Measurements from ENCODE around the gene EFHB. TPM values are rescaled to one million over a fixed set of nuclear protein-coding genes. Genes with fewer than 3 reads are reported as not detected.

The EFHB gene
- under 1 TPM in 2 of 4 donors, not detected in 2; 0.67 to 0.76 TPM for total RNA-seq

GRCh38 chr3:19934098-19934566 is at the start of gene EFHB:
Gene EFHB, minus strand, starts transcription at chr3:19934217. Its CDS starts 199 bp downstream, at chr3:19934018.
- H3K4me3 ChIP-seq, result no peak within 1 kb of the TSS
- H3K4me1 ChIP-seq, result no peaks in the 10 kb centered on the region
- no peak for DNase-seq
- intact Hi-C loops (cut with DNase I), result no loop called here
- no peaks in the 10 kb centered on the region for H3K36me3 ChIP-seq
- TF ChIP-seq CTCF (IDR thresholded peaks at IDR 0.05), result no peak
- TF ChIP-seq POLR2A (IDR thresholded peaks at IDR 0.05), result no peak
- no peaks in the 10 kb centered on the region for H3K9me3 ChIP-seq
- H3K27ac ChIP-seq, result no peak within 1 kb of the TSS
- peaks cover 0 to 8% (median 0%) of the 10 kb centered on the region in 4 donors for H3K27me3 ChIP-seq
- WGBS, 2 donors, result 37 to 39% methylated on average over 5 of the region's 5 CpGs

- H3K4me3 ChIP-seq, result no peak overlapping the region
- TF ChIP-seq CTCF (IDR thresholded peaks at IDR 0.05) (no peak), POLR2A (IDR thresholded peaks at IDR 0.05) (no peak)
- peaks cover 2 to 51% (median 18%) of the 10 kb centered on the region in 3 donors for H3K36me3 ChIP-seq
- peaks cover 0 to 14% (median 9%) of the 10 kb centered on the region in 3 donors for H3K4me1 ChIP-seq
- H3K9me3 ChIP-seq, result no peaks in the 10 kb centered on the region
- H3K27me3 ChIP-seq, result no peaks in the 10 kb centered on the region
- intact Hi-C loops (cut with DNase I), result no loop called here
- no peak overlapping the region for H3K27ac ChIP-seq
- 33 to 50% methylated on average over 3 of the region's 3 CpGs for WGBS, 2 donors
- no peak for DNase-seq
These were observed 38.0 kb upstream of the EFHB start for GRCh38 chr3:19972054-19972453.

GRCh38 chr3:19970327-19970726 is 36.3 kb upstream of the EFHB start:
- H3K27ac ChIP-seq, result no peak overlapping the region
- 74 to 90% methylated on average over 8 of the region's 8 CpGs for WGBS, 2 donors
- H3K4me3 ChIP-seq, result no peak overlapping the region
- DNase-seq, result no peak
- no peaks in the 10 kb centered on the region for H3K27me3 ChIP-seq
- no peaks in the 10 kb centered on the region for H3K9me3 ChIP-seq
- peaks cover 0 to 22% (median 9%) of the 10 kb centered on the region in 3 donors for H3K4me1 ChIP-seq
- H3K36me3 ChIP-seq, result peaks cover 0 to 33% (median 8%) of the 10 kb centered on the region in 3 donors
- no peak for TF ChIP-seq CTCF (IDR thresholded peaks at IDR 0.05)
- no peak for TF ChIP-seq POLR2A (IDR thresholded peaks at IDR 0.05)
- intact Hi-C loops (cut with DNase I), result no loop called here

GRCh38 chr3:19967812-19968211 is 33.8 kb upstream of the EFHB start:
- H3K27me3 ChIP-seq, result no peaks in the 10 kb centered on the region
- 83 to 85% methylated on average over 4 of the region's 4 CpGs for WGBS, 2 donors
- no peak for DNase-seq
- TF ChIP-seq CTCF (IDR thresholded peaks at IDR 0.05) (no peak), POLR2A (IDR thresholded peaks at IDR 0.05) (no peak)
- H3K4me3 ChIP-seq, result no peak overlapping the region
- H3K4me1 ChIP-seq, result peaks cover 0 to 31% (median 9%) of the 10 kb centered on the region in 3 donors
- no peak overlapping the region for H3K27ac ChIP-seq
- intact Hi-C loops (cut with DNase I), result no loop called here
- peaks cover 0 to 18% (median 0%) of the 10 kb centered on the region in 3 donors for H3K36me3 ChIP-seq
- no peaks in the 10 kb centered on the region for H3K9me3 ChIP-seq

GRCh38 chr3:19967208-19967607 is 33.2 kb upstream of the EFHB start:
- WGBS, 2 donors, result 80 to 90% methylated on average over 6 of the region's 6 CpGs
- intact Hi-C loops (cut with DNase I), result no loop called here
- H3K36me3 ChIP-seq, result peaks cover 0 to 19% (median 0%) of the 10 kb centered on the region in 3 donors
- DNase-seq, result no peak
- no peaks in the 10 kb centered on the region for H3K27me3 ChIP-seq
- H3K27ac ChIP-seq, result no peak overlapping the region
- no peaks in the 10 kb centered on the region for H3K9me3 ChIP-seq
- peaks cover 0 to 31% (median 9%) of the 10 kb centered on the region in 3 donors for H3K4me1 ChIP-seq
- no peak for TF ChIP-seq POLR2A (IDR thresholded peaks at IDR 0.05)
- no peak for TF ChIP-seq CTCF (IDR thresholded peaks at IDR 0.05)
- no peak overlapping the region for H3K4me3 ChIP-seq

Measured in esophagus squamous epithelium (tissue), 5 donors.